Ecto neural progenitor cell (in vitro differentiated cells): ENCODE data around the gene NTSR2.
A peak's percentile ranks its signal among the peaks of the same experiment; 100 is the strongest.
"Not testable (repeated sequence)": the region's sequence is repeated elsewhere in the genome, so short reads cannot be mapped to it uniquely, and the experiment has no call there.

ENCODE experiments used
- DNase-seq: peaks from one replicate; pipeline ENCODE4 v3.0.0-alpha.2; 2018; ENCODE audit warnings: low spot score

NTSR2 gene

GRCh38 chr2:11679486-11680181, 9.6 kb upstream of the NTSR2 start:
- no peak for DNase-seq

DNA sequence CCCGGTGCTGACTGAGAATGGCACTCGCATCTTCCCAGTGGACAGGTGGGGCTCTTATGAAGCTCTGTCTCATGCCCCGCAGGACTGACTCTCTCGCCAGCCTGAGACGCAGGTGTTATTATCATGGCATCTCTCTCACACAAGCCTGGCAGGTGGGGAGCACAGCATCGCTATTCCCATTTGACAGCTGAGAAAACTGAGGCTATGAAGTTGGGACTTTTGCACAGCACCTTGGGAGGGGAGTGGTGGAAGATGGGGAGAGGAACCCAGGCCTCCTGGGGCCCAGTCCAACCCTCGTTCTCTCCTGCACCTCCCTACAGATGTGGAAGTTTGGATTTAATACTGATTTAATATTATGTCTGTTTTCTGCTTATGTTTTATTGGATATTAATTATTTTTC, 9.0 kb upstream of the NTSR2 start:
- no peak for DNase-seq

DNA sequence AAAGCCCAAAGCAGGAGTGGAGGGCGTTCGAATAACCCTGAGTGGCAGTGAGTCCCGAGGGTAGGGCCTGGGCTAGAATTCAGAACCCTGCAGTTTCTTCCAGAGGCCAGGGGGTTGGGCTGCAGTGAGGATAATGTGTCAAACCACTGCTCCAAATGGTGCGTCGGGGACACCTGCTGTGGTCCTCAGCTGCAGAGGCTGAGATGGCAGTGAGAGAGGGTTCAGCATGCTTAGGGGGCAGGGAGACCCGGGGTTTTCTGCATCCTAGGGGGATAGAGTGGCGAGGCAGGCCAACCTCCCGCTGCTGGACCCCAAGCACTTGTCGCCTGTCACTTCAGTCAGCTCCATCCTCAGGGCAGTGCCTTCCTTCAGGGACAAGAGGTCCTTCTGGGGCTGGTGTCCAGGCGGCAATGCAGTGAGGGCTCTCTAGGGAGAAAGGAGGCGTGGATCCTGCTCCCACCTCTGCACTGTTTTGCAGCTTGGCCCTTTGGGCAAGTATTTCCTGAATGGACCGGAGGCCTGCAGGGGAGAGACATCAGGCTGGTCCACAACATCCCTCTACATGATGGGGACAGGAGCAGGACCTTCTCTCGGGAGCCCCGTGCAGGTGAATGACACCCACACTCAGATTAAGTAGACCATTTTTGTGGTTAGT, 8.4 kb upstream of the NTSR2 start:
- DNase-seq = no peak

DNA sequence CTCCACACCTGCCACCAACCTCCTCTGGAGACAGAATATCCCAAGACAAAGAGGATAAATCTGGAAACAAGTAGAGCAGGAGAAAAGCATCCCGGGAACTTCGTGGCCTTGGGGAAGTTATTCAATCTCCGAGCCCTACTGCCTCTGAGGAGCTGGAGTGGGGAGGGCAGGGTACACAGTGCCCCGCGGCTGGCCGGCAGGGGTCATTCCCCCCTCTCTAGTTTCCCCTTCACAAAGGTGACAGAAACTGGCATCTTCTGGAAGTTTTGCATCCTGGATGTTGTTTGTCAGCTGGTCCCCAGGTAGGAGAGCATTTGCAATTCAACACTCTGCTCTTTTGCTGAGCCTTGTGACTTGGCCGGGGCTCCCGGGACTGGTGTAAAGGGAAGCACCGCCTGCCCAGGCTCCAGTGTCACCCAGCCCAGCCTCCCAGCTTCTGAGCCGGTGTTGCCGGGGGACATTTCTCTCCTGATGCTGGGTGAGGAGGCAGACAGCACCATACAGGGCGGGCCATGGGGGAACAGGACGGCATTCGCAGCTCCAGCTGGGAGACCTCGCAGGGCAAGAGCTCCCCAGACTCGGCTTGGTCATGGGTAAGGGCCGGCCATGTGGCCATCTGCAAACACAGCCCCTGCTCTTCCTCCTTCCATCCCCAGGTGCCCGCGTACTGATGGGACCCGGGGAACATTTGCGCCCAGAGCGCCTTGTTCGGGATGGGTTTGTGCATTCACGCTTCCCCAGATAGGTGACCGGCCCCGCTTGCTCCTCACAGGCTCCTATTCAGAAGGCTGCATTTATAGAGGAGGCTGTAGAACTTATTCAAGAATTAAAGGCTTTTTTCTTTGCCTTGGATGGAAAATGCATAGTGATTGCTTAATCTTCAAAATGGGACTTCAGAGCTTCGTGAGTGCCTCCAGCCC, 7.4 kb upstream of the NTSR2 start:
- DNase-seq = no peak

DNA sequence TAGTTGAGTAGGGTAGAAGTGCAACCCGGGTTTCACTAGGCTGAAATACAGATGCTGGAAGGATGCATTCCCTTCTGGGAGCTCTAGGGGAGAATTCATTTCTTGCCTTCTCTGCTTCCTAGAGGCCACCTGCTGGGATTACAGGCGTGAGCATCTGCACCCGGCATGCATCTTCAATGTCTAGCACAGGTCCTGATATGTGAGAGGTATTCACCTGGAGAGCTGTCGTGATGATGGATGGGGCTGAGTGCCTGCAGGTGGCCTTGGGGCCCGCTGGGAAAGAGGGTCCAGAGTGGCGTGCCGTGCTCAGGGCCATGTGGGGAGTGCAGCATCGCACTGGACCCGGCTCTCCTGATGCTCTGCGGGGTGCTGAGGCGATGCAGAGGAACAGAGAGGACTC, 6.6 kb upstream of the NTSR2 start:
- DNase-seq = no peak

DNA sequence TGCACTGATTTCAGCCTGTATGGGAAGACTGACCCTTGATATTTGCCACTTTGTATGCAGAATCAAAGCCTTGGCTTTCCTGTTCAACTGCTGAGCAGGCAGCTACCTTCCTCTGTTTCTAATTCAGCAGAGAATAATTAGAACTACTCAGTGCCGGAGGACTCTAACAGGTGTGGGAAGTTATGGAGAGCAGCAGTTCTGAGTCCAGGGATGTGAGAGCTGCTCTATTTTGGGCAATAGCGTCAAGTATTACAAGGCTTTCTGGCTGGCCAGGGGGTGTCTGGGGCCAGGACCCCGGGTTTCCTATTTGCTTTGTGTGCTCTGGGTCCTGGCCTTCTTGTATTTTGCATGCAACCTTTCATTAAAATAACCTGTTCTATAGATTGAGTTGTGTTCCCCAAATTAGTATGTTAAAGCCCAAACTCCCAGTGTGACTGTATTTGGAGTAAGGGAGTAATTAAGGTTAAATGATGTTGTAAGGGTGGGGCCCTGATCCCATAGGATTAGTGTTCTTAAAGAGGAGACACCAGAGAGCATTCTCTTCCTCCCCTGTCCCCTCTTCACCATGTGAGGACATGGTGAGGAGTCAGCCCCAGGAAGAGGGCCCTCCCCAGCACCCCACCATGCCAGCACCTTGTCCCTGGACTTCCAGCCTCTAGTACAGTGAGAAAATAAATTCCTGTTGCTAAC, 5.6 kb upstream of the NTSR2 start:
- DNase-seq = no peak

DNA sequence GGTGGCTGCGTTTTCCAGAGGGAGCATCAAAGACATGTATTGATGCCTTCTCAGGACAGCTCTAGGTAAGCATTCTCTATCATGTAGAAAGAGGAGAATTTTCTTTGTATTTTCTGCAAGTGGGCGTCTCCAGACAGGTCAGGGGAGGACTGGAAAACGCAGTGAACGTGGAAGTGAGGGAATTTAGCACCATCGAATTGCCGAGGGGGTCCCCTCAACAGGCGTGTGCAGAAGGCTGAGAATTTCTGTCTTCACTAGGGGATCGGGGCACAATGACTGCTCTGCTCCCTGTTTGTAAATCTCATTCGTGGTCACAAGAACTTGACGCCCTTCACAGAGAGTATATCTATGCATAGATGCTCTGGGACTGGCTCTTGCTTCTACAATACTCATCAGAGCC, 5.0 kb upstream of the NTSR2 start:
- no peak for DNase-seq

DNA sequence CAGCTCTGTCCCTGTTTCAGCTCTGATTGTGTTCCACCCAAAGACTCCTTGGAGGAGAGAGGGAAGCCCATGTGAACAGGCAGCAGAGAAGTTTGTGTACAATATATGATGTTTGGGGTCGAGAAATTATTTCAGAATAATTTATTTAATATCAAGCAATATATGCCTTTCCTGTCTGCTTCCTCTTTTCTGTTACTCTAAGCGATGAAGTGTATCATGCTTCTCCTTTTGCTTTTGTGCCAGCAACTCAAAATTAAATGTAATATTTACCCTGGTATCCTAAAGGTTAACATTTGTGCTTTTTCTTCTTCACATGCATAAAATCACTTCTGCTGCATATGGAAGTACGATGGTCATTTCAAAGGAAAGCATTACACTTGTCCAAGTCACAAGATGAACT, 2.4 kb upstream of the NTSR2 start:
- no peak for DNase-seq

DNA sequence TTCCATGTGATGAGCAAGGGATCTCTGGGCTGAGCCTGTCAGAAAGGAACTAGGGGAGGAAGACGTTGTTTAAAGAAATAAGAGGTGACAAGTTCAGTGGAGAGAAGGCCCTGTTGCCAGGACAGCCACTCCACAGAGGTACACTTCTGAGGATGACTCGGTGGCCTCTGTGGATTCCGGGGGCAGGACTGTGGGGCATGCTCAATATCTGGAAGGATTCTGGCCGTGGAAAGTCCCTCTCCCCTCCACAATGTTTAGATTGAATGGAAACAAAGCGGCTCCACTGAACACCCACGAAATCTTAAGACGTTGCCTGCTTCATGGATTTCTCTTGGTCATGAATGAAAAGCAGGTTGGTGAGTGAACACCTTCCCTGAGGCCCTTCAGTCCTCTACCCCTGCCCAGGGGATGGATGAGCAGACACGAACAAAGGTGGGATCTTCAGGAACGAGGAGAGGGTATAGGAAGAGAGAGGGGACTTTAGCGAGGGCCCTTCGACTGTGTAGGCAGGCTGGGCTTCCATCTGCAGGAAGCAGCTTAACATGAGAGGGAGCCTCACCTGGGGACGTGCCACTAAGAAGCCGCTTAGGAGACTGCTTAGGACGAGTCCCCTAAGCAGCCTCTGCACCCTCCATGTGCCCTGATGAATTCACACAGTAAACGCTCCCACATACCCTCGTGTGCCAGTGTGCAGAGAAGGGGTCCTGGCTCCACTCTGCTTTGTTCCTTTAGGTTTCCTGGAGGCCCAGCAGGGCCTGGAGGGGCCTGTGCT, 1.9 kb downstream of the NTSR2 start:
- peak; percentile 30 for DNase-seq

DNA sequence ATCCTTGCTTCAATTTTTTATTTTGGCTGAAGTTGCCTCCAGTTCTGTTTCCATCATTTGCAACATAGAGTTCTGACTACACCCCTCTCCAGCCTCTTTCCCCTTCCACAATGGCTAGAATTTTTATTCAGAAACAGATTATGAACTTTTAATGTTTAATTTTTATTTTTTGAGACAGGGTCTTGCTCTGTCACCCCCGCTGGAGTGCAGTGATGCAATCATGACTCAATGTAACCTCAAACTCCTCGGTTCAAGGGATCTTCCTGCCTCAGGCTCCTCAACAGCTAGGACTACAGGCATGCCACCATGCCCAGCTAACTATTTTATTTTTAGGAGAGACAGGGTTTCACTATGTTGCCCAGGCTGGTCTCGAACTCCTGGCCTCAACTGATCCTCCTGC, 2.8 kb downstream of the NTSR2 start:
- DNase-seq = peak; percentile 11

- DNase-seq = no peak
Observed at GRCh38 chr2:11665510-11666362, 4.3 kb downstream of the NTSR2 start.

DNA sequence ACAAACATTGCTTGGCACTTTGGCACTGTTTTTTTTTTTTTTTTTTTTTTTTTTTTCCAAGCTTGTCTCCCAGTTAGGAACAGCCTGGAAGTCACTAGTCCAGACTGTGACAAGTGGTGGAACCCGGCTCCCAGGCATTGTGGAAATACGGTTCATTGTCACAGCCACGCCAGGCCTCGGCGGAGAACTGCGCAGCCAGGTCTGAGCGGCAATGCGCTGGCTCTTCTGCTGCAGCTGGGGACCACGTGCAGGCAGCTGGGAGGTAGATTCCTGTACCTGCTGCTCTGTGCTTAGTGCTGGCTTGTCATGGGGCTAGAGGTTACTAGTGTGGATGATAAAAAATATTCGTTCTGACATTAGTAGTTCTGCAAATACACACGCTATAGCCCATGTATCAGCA, 5.0 kb downstream of the NTSR2 start:
- no peak for DNase-seq

GRCh38 chr2:11663427-11663826, 6.6 kb downstream of the NTSR2 start:
- DNase-seq = peak; percentile 13

GRCh38 chr2:11662882-11663281, 7.1 kb downstream of the NTSR2 start:
- DNase-seq = no peak

- peak; percentile 39 for DNase-seq
Observed at GRCh38 chr2:11661891-11662435, 8.0 kb downstream of the NTSR2 start.

DNA sequence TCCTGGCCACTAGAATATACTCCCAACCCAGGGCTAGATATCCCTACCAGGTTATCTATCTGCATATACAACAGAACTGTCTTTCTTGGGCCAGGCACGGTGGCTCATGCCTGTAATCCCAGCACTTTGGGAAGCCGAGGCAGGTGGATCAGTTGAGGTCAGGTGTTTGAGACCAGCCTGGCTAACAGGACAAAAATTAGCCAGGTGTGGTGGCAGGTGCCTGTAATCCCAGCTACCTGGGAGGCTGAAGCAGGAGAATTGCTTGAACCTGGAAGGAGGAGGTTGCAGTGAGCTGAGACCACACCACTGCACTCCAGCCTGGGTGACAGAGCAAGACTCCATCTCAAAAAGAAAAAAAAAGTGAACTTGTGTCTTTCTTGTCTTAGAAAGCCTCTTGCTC, 9.6 kb downstream of the NTSR2 start:
- DNase-seq = not testable (repeated sequence)

DNA sequence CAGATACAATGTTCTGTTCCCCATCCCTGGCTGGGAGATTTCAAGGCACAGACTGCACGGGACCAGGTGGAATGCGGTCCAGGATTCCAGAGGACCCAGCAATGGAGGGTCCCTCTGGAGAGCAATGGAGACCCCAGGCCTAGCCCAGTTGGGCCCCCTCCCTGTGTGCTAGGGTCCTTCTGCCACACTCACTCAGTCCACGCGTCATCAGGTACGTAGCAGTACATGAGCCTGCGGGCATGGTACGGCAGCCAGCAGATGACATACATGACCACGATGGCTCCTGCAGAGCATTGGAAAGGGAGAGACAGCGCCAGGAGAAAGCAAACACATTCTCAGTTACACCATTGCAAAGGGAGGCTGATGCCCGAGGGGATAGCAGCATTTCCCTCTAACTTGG, 10.1 kb downstream of the NTSR2 start:
- DNase-seq = no peak

DNA sequence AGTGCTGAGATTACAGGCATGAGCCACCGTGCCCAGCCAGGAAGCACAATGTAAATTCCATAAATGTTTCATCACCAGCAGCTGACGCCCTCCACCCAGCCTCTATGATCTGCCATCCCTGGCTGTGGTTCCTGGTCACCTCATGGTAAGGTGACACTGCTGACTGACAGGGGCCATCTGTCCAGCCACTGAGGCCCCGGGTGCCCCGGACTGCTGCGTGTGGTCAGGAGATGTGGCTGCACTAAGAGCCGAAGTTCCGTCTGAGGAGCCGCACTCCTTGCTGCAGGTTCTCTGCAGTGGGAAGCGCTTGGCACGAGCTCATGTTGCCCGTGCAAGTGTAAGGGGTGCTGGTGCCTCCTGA, 10.9 kb downstream of the NTSR2 start:
- peak; percentile 43 for DNase-seq

GRCh38 chr2:11658208-11659114, 11.5 kb downstream of the NTSR2 start:
- peak; percentile 28 for DNase-seq
